RPMI8226 (cell line): ENCODE measurements around the gene AIMP1.
"Not testable (repeated sequence)": the region's sequence is repeated elsewhere in the genome, so short reads cannot be mapped to it uniquely, and the experiment has no call there.

Source experiments
- DNase-seq: peaks from one replicate; pipeline ENCODE4 v3.0.0-alpha.2; 2015

The AIMP1 gene

DNA sequence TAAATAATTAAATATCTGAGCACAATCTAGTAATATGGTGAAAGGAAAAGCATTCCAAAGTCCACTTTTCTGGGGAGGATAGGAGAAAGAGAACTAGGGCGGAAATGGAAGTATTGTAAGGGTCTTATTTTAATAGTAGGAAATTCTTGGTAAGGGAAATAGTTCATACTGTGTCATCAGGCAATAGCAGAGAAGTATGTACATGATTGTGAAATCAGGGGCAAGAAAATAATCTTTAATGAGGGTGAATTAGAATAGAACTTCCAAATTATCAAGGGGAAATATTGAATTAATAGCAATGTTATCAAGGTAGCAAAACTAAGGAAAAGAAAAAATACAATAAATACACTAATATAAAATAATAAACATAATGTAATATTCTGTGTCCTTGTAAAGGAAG lies 37.4 kb downstream of the AIMP1 start:
- DNase-seq, result no peak

DNA sequence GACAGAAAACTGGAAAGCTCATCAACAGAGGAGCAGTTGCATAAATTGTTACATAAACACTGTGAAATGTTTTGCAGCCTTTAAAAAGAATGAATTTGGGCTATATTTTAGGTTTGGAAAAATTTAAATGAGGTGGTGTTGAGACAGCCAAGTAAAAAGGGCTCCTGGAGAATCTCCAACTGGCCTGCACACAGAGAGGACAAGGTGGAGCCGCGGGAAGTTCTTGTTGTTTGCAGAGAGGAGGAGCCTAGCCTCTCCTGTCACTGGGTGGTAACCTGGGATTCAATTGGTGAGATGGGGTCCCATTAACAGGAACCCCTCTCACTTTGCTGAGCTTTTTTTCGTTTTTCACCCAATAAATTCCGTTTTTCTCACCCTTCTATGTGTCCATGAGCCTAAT lies 38.8 kb downstream of the AIMP1 start:
- no peak for DNase-seq

DNA sequence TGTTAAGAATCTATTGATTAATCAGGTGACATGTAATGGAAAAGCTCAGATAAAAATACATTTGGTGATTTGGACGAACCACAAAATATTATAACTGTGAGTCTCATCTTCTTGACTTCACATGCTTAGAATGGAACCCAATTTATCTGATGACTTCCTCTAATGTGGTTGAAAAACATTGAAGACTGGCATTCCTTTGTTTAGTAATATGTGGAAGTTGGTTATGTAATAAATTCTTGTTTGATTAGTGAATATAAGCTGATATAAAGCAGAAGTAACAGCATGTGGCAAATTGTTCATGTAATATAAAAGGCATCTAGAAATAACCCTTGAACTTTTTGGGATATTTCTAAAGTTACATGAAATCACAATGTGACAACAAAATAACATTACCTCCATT lies 42.5 kb downstream of the AIMP1 start:
- no peak for DNase-seq

DNA sequence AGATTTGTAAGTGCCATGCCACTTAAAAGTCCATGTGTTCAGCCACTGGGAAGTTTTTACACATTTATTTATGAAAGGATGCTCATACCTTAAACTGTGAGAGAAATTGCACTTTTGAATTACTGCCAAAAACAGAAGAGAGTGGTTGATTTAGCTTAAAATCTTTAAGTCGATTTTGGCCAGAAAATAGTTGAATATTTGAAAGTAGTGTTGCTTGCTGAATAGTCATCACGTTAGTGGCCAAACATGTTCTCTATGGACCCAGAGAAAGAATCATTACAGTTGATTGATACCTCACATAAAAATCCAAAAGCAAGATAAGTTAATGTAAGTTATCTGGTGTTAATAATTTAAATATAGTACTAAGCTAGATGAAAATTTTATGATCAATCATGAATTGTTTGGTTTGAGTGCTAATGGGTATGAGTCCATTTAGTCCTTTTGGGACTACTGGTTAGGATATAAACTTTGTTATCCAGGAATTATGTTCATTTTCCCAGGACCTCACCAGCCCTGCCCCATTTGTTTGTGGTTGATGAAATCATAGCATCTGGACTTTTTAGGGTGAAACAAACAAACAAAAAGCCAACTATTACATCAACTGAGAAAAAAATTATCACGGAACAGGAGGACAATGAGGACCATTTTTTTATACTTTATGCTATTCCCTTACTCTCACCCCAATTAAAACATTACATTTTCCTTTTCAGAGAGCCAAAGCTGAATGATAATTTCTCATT lies 45.9 kb downstream of the AIMP1 start:
- DNase-seq, result no peak

DNA sequence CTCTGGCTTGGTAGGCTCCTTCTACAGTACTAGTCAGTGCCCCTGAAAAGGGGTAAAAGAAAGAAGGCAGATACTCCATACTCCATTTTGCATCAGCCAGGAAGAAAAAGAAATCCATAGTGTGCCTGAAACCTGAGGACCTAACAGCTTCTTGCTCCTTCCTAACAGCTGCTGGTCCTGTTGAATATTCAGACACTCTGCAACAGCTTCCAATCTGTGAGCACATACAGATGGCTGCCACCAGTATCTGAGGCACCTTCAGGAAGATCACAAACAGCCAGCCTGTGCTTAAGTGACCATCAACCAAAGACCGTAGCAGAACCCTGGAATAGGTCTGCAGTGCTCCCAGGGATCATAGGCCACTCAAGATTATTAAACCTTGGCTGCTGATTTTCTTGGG lies 47.9 kb downstream of the AIMP1 start:
- no peak for DNase-seq

DNA sequence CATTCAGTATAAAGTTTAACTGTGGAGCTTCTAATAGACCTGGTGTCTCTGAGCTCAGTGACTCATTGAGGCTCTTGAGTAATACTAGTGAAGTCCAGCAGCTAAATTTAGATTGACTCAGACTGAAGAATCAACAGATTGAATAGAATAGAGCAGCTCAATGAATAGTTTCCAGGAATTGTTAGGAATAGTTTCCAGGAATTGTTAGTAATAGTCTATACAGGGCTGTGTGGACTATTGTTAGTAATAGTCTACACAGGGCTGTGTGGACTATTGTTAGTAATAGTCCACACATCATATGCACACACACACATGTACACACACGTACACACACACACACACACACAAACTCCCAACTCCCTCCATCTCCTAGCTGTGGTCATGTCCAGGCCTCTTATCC lies 49.3 kb downstream of the AIMP1 start:
- no peak for DNase-seq

DNA sequence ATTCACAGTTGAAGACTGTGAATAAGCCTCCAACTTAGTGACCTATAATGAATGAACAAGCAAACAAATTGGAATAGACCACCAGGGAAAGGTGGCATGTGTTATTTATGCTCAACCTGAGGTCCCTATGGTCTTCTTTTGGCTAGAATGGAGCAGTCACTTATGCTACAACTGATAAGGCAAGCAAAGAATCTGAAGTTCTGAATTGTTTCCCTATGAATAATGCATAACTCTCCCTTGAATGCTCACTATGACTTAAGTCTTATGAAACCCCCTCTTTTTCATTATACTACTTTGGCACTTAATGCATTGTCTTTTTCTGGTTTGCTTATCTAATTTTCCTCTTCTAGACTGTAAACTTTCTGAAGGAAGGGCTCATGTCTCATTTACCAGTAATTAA lies 49.7 kb downstream of the AIMP1 start:
- no peak for DNase-seq

DNA sequence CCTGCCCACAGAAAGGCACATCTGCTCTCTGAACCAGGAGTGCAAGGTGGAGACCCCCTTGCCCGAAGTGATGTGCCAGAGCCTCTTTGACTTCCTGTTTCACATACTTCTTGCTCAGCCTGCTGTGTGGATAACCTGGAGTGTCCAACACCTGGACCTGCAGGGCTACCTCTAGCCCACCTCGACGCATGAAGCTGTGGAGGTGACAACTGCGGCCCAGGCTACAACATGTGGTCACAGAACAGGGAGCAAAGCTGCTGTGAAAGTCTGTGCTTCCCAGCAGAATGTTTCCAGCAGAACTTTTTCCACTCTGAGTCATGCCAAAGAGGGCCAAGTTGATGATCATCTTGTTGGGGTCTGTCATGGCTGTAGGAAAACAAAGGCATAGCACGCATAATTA lies 50.7 kb downstream of the AIMP1 start:
- DNase-seq, result no peak

DNA sequence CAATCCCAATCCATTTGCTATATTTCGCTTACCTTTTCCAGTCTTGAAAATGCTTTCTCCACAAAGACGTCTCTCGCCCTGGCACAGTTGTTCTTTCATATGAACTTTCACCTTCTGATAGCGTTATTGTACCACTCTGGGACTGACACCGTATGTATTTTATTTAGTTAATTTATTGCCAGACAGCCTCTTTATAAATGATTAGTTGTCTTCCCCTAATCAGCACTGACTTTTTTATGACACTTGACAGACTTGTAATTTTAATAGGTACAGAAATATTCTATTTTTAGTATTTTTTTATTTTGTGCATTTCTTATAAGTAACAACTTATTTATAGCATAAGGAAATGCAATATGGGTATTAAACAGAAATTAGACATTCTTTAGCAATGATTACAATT lies 52.3 kb downstream of the AIMP1 start, which contains the start of gene GIMD1:
TSS of gene GIMD1 (minus strand) at position 101 of the 400 bp plus-strand sequence. CDS start 1,343 bp downstream, outside the sequence.
- no peak for DNase-seq

DNA sequence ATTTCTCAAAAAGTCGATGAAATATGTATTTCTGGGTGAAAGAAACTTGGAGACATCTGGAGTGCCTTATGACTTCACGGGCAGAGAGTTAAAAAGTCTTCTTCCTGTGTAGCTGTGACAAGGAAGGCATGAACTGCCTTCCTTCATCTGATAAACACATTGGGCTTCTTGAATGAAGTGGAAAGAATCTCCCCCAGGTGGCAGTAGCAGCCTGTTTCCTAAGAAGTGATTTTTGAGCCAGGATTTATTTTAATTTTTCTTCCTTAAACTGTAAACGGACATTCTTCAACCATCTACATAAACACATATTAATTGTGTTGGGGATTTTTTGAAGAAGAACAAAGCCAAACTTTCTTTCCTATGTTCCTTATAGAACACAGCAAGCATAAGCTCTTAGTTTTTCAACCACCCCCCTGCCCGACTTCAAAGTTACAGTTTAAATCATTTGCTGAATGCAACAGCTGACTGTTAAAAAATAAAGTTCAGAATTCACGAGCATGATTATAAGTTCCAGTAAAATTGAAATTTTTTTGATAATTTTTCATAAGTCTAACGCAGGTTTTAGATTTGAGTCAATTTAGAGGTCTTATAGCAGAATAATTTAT lies 53.2 kb downstream of the AIMP1 start:
- peak; percentile 33 for DNase-seq

DNA sequence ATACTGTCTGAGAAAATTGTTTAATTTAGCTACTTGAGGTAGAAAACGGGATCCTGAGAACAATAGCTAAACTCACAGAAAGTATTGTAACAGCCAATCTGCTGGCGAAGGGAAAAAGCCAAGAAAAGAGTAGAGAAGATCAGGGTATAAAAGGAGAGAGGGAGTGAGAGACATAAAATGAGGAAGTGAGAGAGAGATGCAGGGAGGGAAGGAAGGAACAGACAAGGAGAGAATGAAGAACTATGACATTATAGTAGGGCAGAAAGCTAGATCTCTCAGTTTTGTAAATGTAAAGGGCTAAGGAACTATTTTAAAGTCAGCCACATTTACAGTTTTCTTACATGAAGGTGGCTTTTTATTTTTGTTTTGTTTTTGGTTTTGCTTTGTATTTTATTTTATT lies 53.9 kb downstream of the AIMP1 start:
- DNase-seq, result no peak

DNA sequence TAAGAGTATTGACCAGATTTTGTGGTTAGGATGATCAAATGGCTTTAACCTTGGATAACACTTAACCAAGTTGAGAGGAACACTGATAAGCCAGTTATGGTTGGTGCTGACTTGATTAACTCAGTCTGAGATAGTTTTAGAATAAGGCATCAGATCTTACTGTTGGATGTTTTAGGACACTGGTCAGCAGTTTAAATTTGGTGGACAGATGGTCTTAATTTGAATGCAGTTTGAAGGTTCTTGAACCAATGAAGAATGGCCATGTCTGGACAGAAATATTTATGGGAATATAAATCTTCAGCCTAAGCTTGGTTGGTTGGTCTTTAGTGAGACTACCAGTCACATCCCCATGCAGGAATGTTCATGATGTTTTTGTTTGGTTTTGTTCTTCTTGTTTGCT lies 54.8 kb downstream of the AIMP1 start:
- DNase-seq, result no peak

DNA sequence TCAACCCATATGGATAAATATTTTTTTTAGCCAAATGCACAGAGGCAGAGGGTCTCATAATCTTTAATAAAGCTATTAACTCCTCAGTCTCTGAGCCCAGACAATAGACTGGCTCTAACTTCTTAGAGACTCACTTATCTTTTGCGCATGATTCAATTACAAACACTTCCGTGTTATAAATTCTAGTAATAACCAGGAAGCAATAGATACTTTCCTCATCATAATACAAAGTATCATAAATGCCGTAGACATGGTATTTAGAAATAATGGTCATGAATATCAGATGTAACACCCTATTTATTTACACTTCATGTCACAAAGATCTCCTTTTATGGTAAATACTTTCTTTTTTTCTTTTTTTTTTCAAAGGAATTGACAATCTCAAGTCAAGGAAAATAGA lies 56.7 kb downstream of the AIMP1 start:
- no peak for DNase-seq

DNA sequence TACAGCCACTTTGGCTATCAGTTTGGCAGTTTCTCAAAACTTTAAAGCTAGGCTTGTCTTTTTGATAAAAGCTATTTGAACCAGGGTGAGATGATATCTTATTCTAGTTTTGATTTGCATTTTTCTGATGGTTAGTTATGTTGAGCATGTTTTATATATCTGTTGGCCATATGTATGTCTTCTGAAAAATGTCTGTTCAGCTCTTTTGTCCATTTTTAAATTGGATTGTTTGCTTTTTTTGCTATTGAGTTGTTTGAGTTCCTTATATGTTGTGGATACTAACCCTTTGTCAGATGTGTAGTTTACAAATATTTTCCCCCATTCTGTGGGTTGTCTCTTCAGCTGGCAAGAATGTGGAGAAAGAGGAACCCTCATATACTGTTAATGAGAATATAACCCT lies 63.8 kb downstream of the AIMP1 start:
- DNase-seq, result no peak

DNA sequence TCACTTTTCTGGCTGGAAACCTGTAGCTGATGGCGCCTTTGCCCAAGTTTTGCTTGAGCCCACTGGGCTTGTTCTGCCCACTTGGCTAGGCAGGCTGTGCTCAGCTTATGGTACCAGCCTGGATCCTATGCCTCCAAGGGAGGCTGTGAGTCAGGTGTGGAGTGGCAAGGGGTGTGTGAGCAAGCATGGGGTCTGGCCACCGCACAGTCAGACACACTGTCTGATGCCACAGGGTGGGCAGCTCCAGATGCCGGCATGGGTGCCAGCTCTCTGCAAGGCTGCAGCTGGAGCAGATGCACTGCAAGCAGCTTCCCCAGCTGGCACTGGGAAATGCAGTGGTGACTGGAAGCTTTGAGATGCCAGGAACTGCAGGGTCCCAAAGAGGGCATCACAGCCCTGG lies 68.5 kb downstream of the AIMP1 start:
- no peak for DNase-seq

DNA sequence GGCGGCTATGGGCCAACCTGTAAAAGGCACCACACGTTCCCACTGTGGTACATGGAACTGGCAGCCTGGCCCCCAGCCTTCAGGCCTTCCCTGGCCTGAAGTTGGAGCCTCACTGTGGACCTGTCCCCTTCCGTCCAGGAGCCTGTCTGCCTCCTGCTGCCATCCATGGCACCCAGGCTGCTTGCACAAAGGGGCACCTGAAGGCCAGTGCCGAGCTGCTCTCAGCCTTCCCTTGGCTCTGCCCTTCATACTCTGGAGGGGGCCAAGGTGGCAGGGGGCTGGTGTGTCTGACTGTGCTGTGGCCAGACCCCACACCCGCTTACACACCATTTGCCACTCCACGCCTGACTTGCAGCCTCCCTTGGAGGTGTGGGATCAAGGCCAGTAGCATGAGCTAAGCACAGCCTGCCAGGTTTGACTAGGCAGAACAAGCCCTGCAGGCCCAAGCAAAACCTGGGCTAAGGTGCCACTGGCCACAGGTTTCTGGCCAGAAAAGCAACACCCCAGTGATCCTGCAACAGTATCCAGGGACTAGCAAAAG lies 69.6 kb downstream of the AIMP1 start:
- no peak for DNase-seq

DNA sequence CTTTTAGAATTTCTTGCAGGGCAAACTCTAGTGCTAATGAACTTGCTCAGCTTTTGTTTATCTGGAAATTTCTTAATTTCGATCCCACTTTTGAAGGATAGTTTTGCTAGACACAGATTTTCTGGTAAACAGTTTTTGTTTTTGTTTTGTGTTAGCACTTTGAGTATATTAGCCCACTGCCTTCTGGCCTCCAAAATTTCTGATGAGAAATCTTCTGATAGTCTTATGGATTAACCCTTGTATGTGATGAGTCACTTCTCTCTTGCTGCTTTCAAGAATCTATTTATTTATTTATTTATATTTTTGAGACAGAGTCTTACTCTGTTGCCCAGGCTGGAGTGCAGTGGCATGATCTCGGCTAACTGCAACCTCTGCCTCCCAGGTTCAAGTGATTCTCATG lies 79.2 kb downstream of the AIMP1 start:
- DNase-seq, result no peak

DNA sequence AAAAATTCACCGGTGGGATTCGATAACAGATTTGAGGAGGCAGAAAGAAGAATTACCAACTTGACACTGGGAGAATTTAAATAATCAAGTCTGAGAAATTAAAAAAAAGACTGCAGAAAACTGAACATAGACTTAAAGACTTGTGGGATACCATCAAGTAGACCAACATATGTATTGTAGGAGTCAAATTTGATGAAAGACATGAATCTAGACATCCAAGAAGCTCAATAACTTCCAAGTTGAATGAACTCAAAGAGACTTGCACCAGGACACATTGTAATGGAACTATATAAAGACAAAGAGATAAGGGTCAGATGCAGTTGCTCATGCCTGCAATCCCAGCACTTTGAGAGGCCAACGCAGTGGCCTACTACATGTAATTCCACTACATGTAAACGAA lies 82.5 kb downstream of the AIMP1 start:
- DNase-seq, result not testable (repeated sequence)
